GM12864 (cell line): ENCODE measurements around the gene PCGF3.

Source experiments
- DNase-seq: peaks from one replicate; pipeline ENCODE4 v3.0.0-alpha.2; 2011; ENCODE audit warnings: low read depth
- H3K4me3 ChIP-seq: 2 replicates; pipeline ENCODE4 v1.5.1; 2011; ENCODE audit warnings: mild to moderate bottlenecking, low read depth, low read length, control low read depth
- CTCF ChIP-seq: IDR thresholded peaks from 2 replicates; pipeline ENCODE4 v1.5.1; 2011; ENCODE audit warnings: low read depth, mild to moderate bottlenecking, moderate library complexity, low read length, control low read depth, inconsistent platforms; ENCODE audit errors: missing control alignments

Gene PCGF3

GRCh38 chr4:680928-681645 is 24.5 kb upstream of the PCGF3 start:
- no peak for DNase-seq
- peak overlapping the region; percentile 56 for H3K4me3 ChIP-seq
- TF ChIP-seq CTCF, result no peak

- no peak for DNase-seq
- H3K4me3 ChIP-seq, result no peak overlapping the region
- no peak for TF ChIP-seq CTCF
Observed at GRCh38 chr4:681736-682451, 23.7 kb upstream of the PCGF3 start.

GRCh38 chr4:682490-683172 is 23.0 kb upstream of the PCGF3 start:
- no peak for DNase-seq
- H3K4me3 ChIP-seq, result no peak overlapping the region
- TF ChIP-seq CTCF, result no peak

GRCh38 chr4:683247-683897 is 22.3 kb upstream of the PCGF3 start:
- TF ChIP-seq CTCF, result no peak
- DNase-seq, result no peak
- no peak overlapping the region for H3K4me3 ChIP-seq

GRCh38 chr4:683982-684622 is 21.5 kb upstream of the PCGF3 start:
- DNase-seq, result no peak
- no peak overlapping the region for H3K4me3 ChIP-seq
- peak; percentile 76 for TF ChIP-seq CTCF

GRCh38 chr4:684623-685327 is 20.9 kb upstream of the PCGF3 start:
- no peak for DNase-seq
- TF ChIP-seq CTCF, result no peak
- no peak overlapping the region for H3K4me3 ChIP-seq
